GM12878 (cell line): ENCODE data around the gene HOOK1. TPM values are rescaled to one million over a fixed set of nuclear protein-coding genes. Genes with fewer than 3 reads are reported as not detected.

Experiments
- ATAC-seq: fragments of 200-7000 bp; cut with Tn5 transposase; 3 replicates; pipeline ENCODE4 v1.9.1; 2020; ENCODE audit warnings: mild to moderate bottlenecking, moderate library complexity
- BruUV-seq: library from RNA; stranded (reverse); fragments of 400-500 nt; replicated peaks from 2 replicates; lab custom pipeline; 2021; lab: Mats Ljungman, UMichigan
- CTCF ChIA-PET: fragments of 300-600 bp; sonication (Branson Sonifier 250); formaldehyde crosslinking; extraction: SDS; loops from one replicate; lab custom pipeline; 2021; ENCODE audit warnings: inconsistent platforms; lab: Yijun Ruan, JAX
- POLR2A ChIA-PET: fragments of 350-600 bp; formaldehyde crosslinking; extraction: SDS; loops from one replicate; lab custom pipeline; 2021; ENCODE audit warnings: inconsistent platforms; lab: Charles Lee
- RAD21 ChIA-PET: fragments of 300-600 bp; sonication (Branson Sonifier 250); formaldehyde crosslinking; loops from one replicate; lab custom pipeline; 2023; ENCODE audit warnings: antibody characterized with exemption; ENCODE audit not compliant: unreplicated experiment; lab: Charles Lee
- SMC1A ChIA-PET: fragments of 300-600 bp; sonication (Branson Sonifier 250); formaldehyde crosslinking; loops from one replicate; lab custom pipeline; 2023; ENCODE audit not compliant: unreplicated experiment, uncharacterized antibody; lab: Charles Lee
- DNase-seq: peaks from one replicate; pipeline ENCODE4 v3.0.0-alpha.2; 2011; ENCODE audit warnings: low read depth, low spot score
- FAIRE-seq: peaks from 3 replicates; lab custom pipeline; 2011; peaks lifted over from hg19 to GRCh38; lab: Jason Lieb, UNC
- H2AFZ ChIP-seq: 2 replicates; pipeline ENCODE4 v1.6.0; 2011; ENCODE audit warnings: low read depth, low read length, control low read depth; ENCODE audit not compliant: control insufficient read depth
- H3K27ac ChIP-seq: 2 replicates; pipeline ENCODE4 v1.5.1; 2011; ENCODE audit warnings: control low read depth; ENCODE audit not compliant: control insufficient read depth, insufficient read depth
- H3K27me3 ChIP-seq, 2 experiments: replicated peaks in 1 of 2; 2 replicates each; pipeline versions ENCODE4 v1.6.0 to v1.6.1; 2011; ENCODE audit warnings: low read length in 1 of 2; ENCODE audit not compliant: control insufficient read depth in 2 of 2, insufficient read depth in 2 of 2
- H3K36me3 ChIP-seq, 2 experiments: 2 replicates each; pipeline ENCODE4 v1.5.1; 2011; ENCODE audit warnings: low read length in 1 of 2; ENCODE audit not compliant: control insufficient read depth in 2 of 2, insufficient read depth in 2 of 2
- H3K4me1 ChIP-seq: 2 replicates; pipeline ENCODE4 v1.6.1; 2011; ENCODE audit warnings: mild to moderate bottlenecking, low read length, moderate library complexity, mixed read lengths; ENCODE audit not compliant: control insufficient read depth, insufficient read depth
- H3K4me2 ChIP-seq: 2 replicates; pipeline ENCODE4 v1.6.0; 2011; ENCODE audit warnings: control low read depth; ENCODE audit not compliant: control insufficient read depth, insufficient read depth
- H3K4me3 ChIP-seq: fragments of 200-600 bp; sonication (generic); 2 replicates; pipeline ENCODE4 v1.5.1; 2016
- H3K79me2 ChIP-seq: 2 replicates; pipeline ENCODE4 v1.6.0; 2011; ENCODE audit warnings: low read length; ENCODE audit not compliant: control insufficient read depth, insufficient read depth
- H3K9ac ChIP-seq: 2 replicates; pipeline ENCODE4 v1.8.0; 2011; ENCODE audit warnings: low read length, control low read depth, mixed read lengths; ENCODE audit not compliant: control insufficient read depth, insufficient read depth
- H3K9me3 ChIP-seq: replicated peaks from 3 replicates; pipeline ENCODE4 v1.5.1; 2011; ENCODE audit warnings: mild to moderate bottlenecking, low read length; ENCODE audit not compliant: control insufficient read depth, insufficient read depth
- H4K20me1 ChIP-seq: 2 replicates; pipeline ENCODE4 v1.6.0; 2011; ENCODE audit not compliant: control insufficient read depth, insufficient read depth
- ATF2 ChIP-seq: IDR thresholded peaks from 2 replicates; pipeline ENCODE4 v1.6.1; 2012; ENCODE audit warnings: low read length, inconsistent platforms
- ATF3 ChIP-seq: IDR thresholded peaks from 2 replicates; pipeline ENCODE4 v1.6.1; 2011; ENCODE audit warnings: low read depth, mild to moderate bottlenecking, low read length, moderate library complexity, borderline replicate concordance; ENCODE audit errors: extremely low read depth
- BRCA1 ChIP-seq: IDR thresholded peaks from 2 replicates; pipeline ENCODE4 v1.6.1; 2011; ENCODE audit warnings: low read depth, low read length, improper control_type of control experiment
- CBX3 ChIP-seq: fragments of 200-600 bp; sonication (generic); IDR thresholded peaks from 2 replicates; pipeline ENCODE4 v1.6.1; 2016; ENCODE audit warnings: low read depth, borderline replicate concordance
- CBX5 ChIP-seq: sonication (generic); IDR thresholded peaks from 2 replicates; pipeline ENCODE4 v1.6.1; 2016; ENCODE audit warnings: low read depth, moderate library complexity, mild to moderate bottlenecking, inconsistent platforms
- FOXK2 ChIP-seq: fragments of 450-650 bp; IDR thresholded peaks from 2 replicates; pipeline ENCODE4 v1.6.1; 2017; ENCODE audit warnings: mild to moderate bottlenecking, moderate library complexity
- FOXM1 ChIP-seq: IDR thresholded peaks from 2 replicates; pipeline ENCODE4 v1.6.1; 2012; ENCODE audit warnings: low read depth, mild to moderate bottlenecking, inconsistent platforms, low read length, moderate library complexity
- HCFC1 ChIP-seq: fragments of 150-350 bp; IDR thresholded peaks from 2 replicates; pipeline ENCODE4 v1.6.1; 2014; ENCODE audit warnings: low read length
- IKZF2 ChIP-seq, 2 experiments: fragments of 450-650 bp; IDR thresholded peaks; 2 replicates each; pipeline ENCODE4 v1.6.1; 2017; ENCODE audit warnings: mild to moderate bottlenecking in 2 of 2, moderate library complexity in 2 of 2
- LARP7 ChIP-seq: fragments of 450-650 bp; IDR thresholded peaks from 2 replicates; pipeline ENCODE4 v1.6.1; 2017; ENCODE audit warnings: mild to moderate bottlenecking
- MXI1 ChIP-seq: fragments of 150-350 bp; IDR thresholded peaks from 2 replicates; pipeline ENCODE4 v1.6.1; 2011; ENCODE audit warnings: low read depth, mild to moderate bottlenecking, inconsistent platforms, low read length, improper control_type of control experiment
- NFIC ChIP-seq: IDR thresholded peaks from 2 replicates; pipeline ENCODE4 v1.6.1; 2012; ENCODE audit warnings: low read depth, mild to moderate bottlenecking, inconsistent platforms, low read length, moderate library complexity
- NFYB ChIP-seq: IDR thresholded peaks from 2 replicates; pipeline ENCODE4 v1.6.1; 2011; ENCODE audit warnings: low read depth, mild to moderate bottlenecking, low read length, improper control_type of control experiment, moderate library complexity; ENCODE audit not compliant: insufficient read depth
- NKRF ChIP-seq: fragments of 450-650 bp; conservative IDR thresholded peaks from 2 replicates; pipeline ENCODE4 v1.6.1; 2017; ENCODE audit warnings: mild to moderate bottlenecking, moderate library complexity
- SIN3A ChIP-seq: IDR thresholded peaks from 2 replicates; pipeline ENCODE4 v1.6.1; 2012; ENCODE audit warnings: low read depth, low read length, improper control_type of control experiment
- STAT1 ChIP-seq: fragments of 450-650 bp; conservative IDR thresholded peaks from 2 replicates; pipeline ENCODE4 v1.6.1; 2014; ENCODE audit warnings: antibody characterized with exemption, mild to moderate bottlenecking
- USF1 ChIP-seq: IDR thresholded peaks from 2 replicates; pipeline ENCODE4 v1.6.1; 2011; ENCODE audit warnings: borderline replicate concordance, low read depth, mild to moderate bottlenecking, moderate library complexity, mixed read lengths, low read length; ENCODE audit not compliant: insufficient read depth; ENCODE audit errors: extremely low read length
- ZBTB4 ChIP-seq: fragments of 450-650 bp; formaldehyde crosslinking; IDR thresholded peaks from 2 replicates; pipeline ENCODE4 v1.4.0; 2022; ENCODE audit warnings: mild to moderate bottlenecking, moderate library complexity
- WGBS: methylation state at CpG from one replicate; pipeline ENCODE4 v1.1.6; 2016; ENCODE audit warnings: low lambda C conversion rate; ENCODE audit not compliant: insufficient replicate concordance, insufficient coverage; ENCODE audit errors: missing lambda C conversion rate; 5-methylcytosine and 5-hydroxymethylcytosine counted together
- in situ Hi-C: fragments of 300-500 bp; cut with MboI; formaldehyde crosslinking; loops from 9 replicates; pipeline ENCODE4 v1.14.3; 2018; ENCODE audit warnings: mixed read lengths
- intact Hi-C: fragments of 100-400 bp; cut with micrococcal nuclease; formaldehyde crosslinking; loops from one replicate; pipeline ENCODE4 v1.14.2; 2022; ENCODE audit not compliant: unreplicated experiment
- polyA plus RNA-seq, 11 experiments: library from polyadenylated mRNA; depleted of rRNA in 4 of 11; unstranded in 6 of 11; stranded (reverse) in 5 of 11; fragments of >200 nt; fragmentation: Nextera tagmentation in 4 of 11; fragmentation: Illumina TruSeq in 1 of 11; extraction: Ambion mirVana in 4 of 11; extraction: Trizol in 1 of 11; gene quantifications; 1 replicate in 1 of 11; 2 replicates in 10 of 11; pipeline versions ENCODE4 v1.2.1 to v1.2.3, GENCODE V29; 2011 to 2016; ENCODE audit warnings: inconsistent platforms in 2 of 11, missing spikeins in 2 of 11, low read depth in 1 of 11
- total RNA-seq, 4 experiments: library from RNA; depleted of rRNA in 3 of 4; stranded (reverse); fragments of >200 nt in 3 of 4; fragmentation: Illumina TruSeq in 1 of 4; extraction: Trizol in 1 of 4; gene quantifications; 2 replicates each; pipeline versions ENCODE4 v1.2.1 to v1.2.3, GENCODE V29; 2013 to 2021

The HOOK1 gene
- total and polyA plus RNA-seq, 10 of the 15 experiments (the other 5 are each of a cell fraction or from before 2014, with no cell fraction given) = 1.4 to 15.4 (median 3.7) TPM

GRCh38 chr1:59897165-59897564 is 82.4 kb downstream of the HOOK1 start:
- Histone ChIP-seq H3K4me2 (no peak overlapping the region), H3K9ac (no peak overlapping the region), H3K27me3 (no peaks in the 10 kb centered on the region), H4K20me1 (no peaks in the 10 kb centered on the region), H3K9me3 (no peaks in the 10 kb centered on the region), H3K79me2 (no peaks in the 10 kb centered on the region), H3K4me1 (no peaks in the 10 kb centered on the region), H3K27ac (no peak overlapping the region), H3K4me3 (no peak overlapping the region), H3K36me3 (no peaks in the 10 kb centered on the region), H2AFZ (no peak overlapping the region)
- FAIRE-seq (no peak), DNase-seq (no peak), ATAC-seq (no peak)
- WGBS = 26% methylated on average over 2 of the region's 2 CpGs
- ChIA-PET SMC1A (no interaction called here), CTCF (interaction anchor here (1.3 kb wide), 2 partner anchors 10 to 50 kb away, joined by 3 read pairs; no protein-coding TSS in a partner anchor), POLR2A (no interaction called here), RAD21 (no interaction called here)
- intact Hi-C loops (no loop called here), in situ Hi-C loops (no loop called here)
- no TSS peak for BruUV-seq
- no peak for TF ChIP-seq MXI1
- TF ChIP-seq BRCA1 = no peak
- TF ChIP-seq SIN3A = no peak
- no peak for TF ChIP-seq ATF3
- no peak for TF ChIP-seq ZBTB4 (CRISPR knock-in tag)
- no peak for TF ChIP-seq HCFC1
- TF ChIP-seq LARP7 = no peak
- no peak for TF ChIP-seq USF1
- TF ChIP-seq CBX5 = no peak
- TF ChIP-seq CBX3 = no peak
- TF ChIP-seq IKZF2 (IDR thresholded peaks at IDR 0.05) = no peak
- no peak for TF ChIP-seq NFYB
- TF ChIP-seq NKRF = no peak
- no peak for TF ChIP-seq FOXM1
- no peak for TF ChIP-seq ATF2
- no peak for TF ChIP-seq STAT1
- no peak for TF ChIP-seq FOXK2
- no peak for TF ChIP-seq NFIC
